Right hindlimb (tissue), 1 donor: ENCODE measurements around the gene ARID2.
A peak's percentile ranks its signal among the peaks of the same experiment; 100 is the strongest.

Source experiments
- DNase-seq: peaks from one replicate; pipeline ENCODE4 v3.0.0-alpha.2; 2018

ARID2 gene

GRCh38 chr12:45768194-45768593 is 38.7 kb downstream of the ARID2 start:
- DNase-seq, result no peak

- no peak for DNase-seq
Observed at GRCh38 chr12:45773747-45774146, 44.2 kb downstream of the ARID2 start.

GRCh38 chr12:45774508-45775162 is 45.1 kb downstream of the ARID2 start:
- no peak for DNase-seq

DNA sequence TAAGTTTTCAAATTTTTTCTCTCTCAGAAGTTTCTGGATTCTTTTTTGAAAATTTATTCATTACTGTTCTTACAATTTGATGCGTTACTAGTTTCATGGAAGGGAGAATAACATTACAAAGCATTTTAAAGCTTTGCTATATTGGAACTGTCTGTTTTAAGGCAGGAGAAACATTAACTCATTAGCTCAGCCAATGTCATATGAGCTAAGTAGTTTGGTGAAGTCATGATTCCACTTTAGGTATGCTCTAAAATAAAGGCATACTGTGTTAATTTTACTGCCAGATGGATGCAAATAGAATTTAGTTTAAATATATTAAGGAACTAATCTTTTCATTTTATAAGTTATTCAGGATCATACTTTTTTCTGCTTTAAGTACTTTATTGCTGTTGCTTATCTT is 46.0 kb downstream of the ARID2 start:
- no peak for DNase-seq

GRCh38 chr12:45775964-45776363 is 46.5 kb downstream of the ARID2 start:
- DNase-seq, result no peak

DNA sequence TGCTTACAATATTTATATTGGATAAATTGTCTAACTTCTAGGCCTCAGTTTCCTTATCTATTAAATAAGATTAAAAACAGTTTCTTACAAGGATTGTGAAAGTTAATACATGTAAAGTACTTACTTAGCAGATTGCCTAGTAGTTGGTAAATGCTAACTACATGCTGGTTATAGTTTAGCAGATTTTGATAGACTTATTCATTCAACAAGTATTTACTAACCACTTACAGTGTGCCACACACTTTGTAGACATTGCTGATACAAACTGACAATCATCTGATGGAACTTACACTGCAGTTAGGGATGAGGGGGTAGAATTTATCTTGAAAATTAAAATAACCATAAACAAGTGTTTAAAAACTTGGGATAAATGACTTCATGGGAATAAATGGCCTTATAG is 50.4 kb downstream of the ARID2 start:
- no peak for DNase-seq

- no peak for DNase-seq
Observed at GRCh38 chr12:45781080-45781479, 51.6 kb downstream of the ARID2 start.

GRCh38 chr12:45785315-45785714 is 55.8 kb downstream of the ARID2 start:
- DNase-seq, result no peak

DNA sequence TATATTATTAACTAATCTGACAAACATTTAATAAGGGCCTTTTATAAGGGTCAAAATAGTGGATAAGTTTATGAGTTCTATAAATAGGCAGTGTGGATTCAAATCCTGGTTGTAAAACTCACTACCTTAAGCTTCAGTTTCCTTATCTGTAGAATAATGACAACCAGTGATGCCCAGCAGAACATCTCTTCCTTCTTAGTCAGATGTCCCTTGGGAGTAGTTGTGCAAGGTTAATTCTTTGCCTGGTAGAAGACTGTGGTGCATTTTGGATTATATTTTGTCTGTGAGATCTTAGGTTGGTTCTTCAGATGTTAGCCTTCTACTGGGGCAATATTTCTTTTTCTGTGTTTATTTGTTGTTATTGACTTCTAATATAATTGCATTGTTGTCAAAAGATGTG is 59.5 kb downstream of the ARID2 start:
- DNase-seq, result no peak

- no peak for DNase-seq
Observed at GRCh38 chr12:45794422-45794821, 64.9 kb downstream of the ARID2 start.

GRCh38 chr12:45801625-45802024 is 72.1 kb downstream of the ARID2 start:
- DNase-seq, result no peak

DNA sequence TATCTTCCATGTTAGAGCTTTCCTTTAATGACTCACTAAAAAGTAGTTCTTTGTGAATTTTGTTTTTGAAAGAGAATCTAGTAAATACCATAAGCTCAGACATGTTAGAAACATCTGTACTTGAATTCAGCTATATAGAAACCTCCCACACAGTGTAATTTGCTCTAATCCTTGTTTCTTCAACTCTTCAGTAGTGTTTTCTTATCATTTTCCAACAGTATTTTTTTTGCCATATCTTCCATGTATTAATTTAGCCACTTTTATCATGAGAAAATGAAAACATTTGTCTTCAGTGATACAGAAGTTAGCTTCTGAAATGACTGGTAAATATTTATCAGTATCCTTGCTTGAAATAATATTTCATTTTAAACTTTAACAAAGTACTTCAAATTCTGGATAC is 73.6 kb downstream of the ARID2 start:
- DNase-seq, result no peak

DNA sequence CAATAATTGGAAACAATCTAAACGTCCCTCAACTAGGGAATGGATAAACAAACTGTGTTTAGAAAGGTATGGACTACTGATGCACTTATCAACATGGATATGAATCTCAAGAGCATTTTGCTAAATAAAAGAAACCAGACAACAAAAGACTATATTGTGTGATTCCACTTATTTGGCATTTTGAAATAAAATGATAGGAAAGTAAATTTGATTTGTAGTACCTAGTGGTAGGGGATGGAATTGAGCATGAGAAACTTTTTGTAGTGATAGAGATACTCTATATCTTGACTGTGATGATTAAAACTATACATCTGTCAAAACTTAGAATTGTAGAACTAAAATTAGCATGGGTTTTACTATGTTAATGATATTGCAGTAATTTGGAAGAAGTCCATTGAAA is 87.1 kb downstream of the ARID2 start:
- DNase-seq, result no peak

DNA sequence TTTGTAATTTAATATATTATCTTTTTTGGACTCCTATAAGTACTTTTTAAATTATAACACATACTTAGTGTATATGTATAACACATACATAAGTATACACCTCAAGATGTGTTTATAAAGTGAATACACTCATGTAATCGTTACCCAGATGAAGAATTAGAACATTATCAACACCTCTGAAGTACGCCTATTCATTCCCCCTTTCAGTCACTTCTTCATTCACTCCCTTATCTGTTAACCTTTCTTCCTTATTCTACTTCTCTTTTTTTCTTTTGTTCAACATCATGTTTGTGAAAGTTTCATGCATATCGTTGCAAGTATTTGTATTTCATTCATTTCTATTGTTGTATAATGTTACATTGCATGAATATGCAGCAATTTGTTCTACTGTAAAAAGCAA is 98.5 kb downstream of the ARID2 start:
- DNase-seq, result no peak

- no peak for DNase-seq
Observed at GRCh38 chr12:45828402-45828801, 98.9 kb downstream of the ARID2 start.

- no peak for DNase-seq
Observed at GRCh38 chr12:45831590-45831989, 102.1 kb downstream of the ARID2 start.

DNA sequence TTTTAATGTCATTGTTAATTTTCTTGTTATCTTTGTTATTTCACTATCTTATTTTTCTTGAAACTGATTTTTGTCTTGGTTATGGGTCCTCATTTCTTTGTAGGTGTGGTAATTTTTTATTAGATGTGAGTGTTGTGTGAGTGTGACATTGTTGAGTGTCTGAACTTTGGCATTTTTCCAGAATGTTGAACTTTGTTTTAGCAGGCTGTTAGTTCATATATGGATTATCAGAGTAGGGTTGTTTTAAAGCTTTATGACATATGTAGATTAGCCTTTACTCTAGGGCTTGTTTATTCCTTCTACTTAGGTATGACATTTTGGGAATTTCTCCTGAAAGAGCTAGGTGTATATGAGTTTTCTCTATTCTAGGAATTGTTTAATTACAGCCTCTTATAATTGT is 103.9 kb downstream of the ARID2 start:
- no peak for DNase-seq

- no peak for DNase-seq
Observed at GRCh38 chr12:45834809-45835208, 105.3 kb downstream of the ARID2 start.

GRCh38 chr12:45839917-45840316 is 110.4 kb downstream of the ARID2 start:
- DNase-seq, result no peak

DNA sequence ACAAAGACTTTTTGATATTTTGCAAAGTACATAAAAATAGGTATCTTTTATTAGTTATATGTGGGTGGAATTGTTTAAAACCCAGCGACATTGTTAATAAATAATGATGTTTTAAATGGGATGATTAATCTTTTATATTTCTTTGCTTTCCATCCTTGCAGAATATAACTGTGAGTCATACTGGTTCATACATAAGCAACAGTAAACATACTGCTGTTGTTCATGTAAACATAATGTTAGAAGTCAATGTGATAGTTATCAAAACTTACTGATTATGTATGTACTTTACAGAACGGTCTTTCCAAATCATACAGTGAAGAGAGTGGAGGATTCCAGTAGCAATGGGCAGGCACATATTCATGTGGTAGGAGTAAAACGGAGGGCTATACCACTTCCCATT is 119.8 kb downstream of the ARID2 start:
- no peak for DNase-seq

DNA sequence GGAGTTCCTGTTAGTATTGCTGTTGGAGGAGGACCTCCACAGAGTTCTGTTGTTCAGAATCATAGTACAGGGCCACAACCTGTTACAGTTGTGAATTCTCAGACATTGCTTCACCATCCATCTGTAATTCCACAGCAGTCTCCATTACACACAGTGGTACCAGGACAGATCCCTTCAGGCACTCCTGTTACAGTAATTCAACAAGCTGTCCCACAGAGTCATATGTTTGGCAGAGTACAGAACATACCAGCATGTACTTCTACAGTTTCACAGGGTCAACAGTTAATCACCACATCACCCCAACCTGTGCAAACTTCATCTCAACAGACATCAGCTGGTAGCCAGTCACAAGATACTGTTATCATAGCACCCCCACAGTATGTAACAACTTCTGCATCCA is 120.8 kb downstream of the ARID2 start:
- DNase-seq, result no peak

DNA sequence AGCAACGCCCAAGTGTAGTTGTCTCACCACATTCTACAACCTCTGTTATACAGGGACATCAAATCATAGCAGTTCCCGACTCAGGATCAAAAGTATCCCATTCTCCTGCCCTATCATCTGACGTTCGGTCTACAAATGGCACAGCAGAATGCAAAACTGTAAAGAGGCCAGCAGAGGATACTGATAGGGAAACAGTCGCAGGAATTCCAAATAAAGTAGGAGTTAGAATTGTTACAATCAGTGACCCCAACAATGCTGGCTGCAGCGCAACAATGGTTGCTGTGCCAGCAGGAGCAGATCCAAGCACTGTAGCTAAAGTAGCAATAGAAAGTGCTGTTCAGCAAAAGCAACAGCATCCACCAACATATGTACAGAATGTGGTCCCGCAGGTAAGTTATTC is 123.0 kb downstream of the ARID2 start:
- peak; percentile 31 for DNase-seq

GRCh38 chr12:45853550-45853949 is 124.0 kb downstream of the ARID2 start:
- DNase-seq, result no peak

- no peak for DNase-seq
Observed at GRCh38 chr12:45863332-45863731, 133.8 kb downstream of the ARID2 start.

DNA sequence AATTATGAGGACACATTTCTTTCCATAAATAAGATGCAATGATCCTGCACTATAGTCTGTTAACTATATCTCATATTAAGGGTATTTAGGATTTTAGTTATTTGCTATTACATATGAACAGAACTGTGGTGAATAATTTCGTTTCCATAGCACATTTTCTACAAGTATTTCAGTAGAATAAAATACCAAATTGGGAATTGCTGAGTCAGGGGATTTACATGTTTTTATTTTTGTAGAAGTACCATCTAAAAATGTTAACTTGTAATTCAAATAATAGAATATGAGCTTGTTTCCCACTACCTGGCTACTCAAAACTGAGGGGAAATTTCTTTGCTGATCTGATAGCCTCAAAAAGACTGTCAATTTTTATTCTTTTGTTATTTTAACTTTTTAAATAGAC is 136.8 kb downstream of the ARID2 start:
- no peak for DNase-seq

- no peak for DNase-seq
Observed at GRCh38 chr12:45872446-45872845, 142.9 kb downstream of the ARID2 start.
